Activated CD4-positive, alpha-beta T cell treated with anti-CD3 and anti-CD28 coated beads, Interleukin-2, amount 10 ng/mL, durations not matched to agents 7 days and 5 days (primary cell): ENCODE measurements around the gene XBP1. TPM values are rescaled to one million over a fixed set of nuclear protein-coding genes. Genes with fewer than 3 reads are reported as not detected.
A peak's percentile ranks its signal among the peaks of the same experiment; 100 is the strongest.
"Not testable (repeated sequence)": the region's sequence is repeated elsewhere in the genome, so short reads cannot be mapped to it uniquely, and the experiment has no call there.

ENCODE experiments used
- CTCF ChIA-PET: fragments of 350-600 bp; sonication (Branson Sonifier 250); formaldehyde crosslinking; loops from one replicate; lab custom pipeline; 2021; ENCODE audit warnings: antibody characterized with exemption; lab: Charles Lee
- POLR2A ChIA-PET: fragments of 350-600 bp; sonication (Branson Sonifier 250); formaldehyde crosslinking; loops from one replicate; lab custom pipeline; 2021; ENCODE audit warnings: antibody characterized with exemption; lab: Charles Lee
- DNase-seq: peaks from one replicate; pipeline ENCODE4 v3.0.0-alpha.2; 2020
- H3K27ac Mint-ChIP-seq: one replicate; pipeline ENCODE4 v1.8.0; 2021; ENCODE audit warnings: mild to moderate bottlenecking, moderate library complexity, mixed read lengths
- H3K27me3 Mint-ChIP-seq: one replicate; pipeline ENCODE4 v1.8.0; 2021; ENCODE audit warnings: mixed read lengths
- H3K36me3 Mint-ChIP-seq: one replicate; pipeline ENCODE4 v1.8.0; 2021; ENCODE audit warnings: low read depth, mixed read lengths
- H3K4me1 Mint-ChIP-seq: one replicate; pipeline ENCODE4 v1.8.0; 2021; ENCODE audit warnings: mixed read lengths
- H3K4me3 Mint-ChIP-seq: one replicate; pipeline ENCODE4 v1.8.0; 2021; ENCODE audit warnings: mild to moderate bottlenecking, moderate library complexity, mixed read lengths
- H3K9me3 Mint-ChIP-seq: one replicate; pipeline ENCODE4 v1.8.0; 2021; ENCODE audit warnings: mixed read lengths
- total RNA-seq, 2 experiments: library from RNA; stranded (reverse); gene quantifications; one replicate each; pipeline ENCODE4 v1.2.3, GENCODE V29; 2021

XBP1 gene
- total RNA-seq = 100 to 1,000 TPM; 159 to 184 TPM

DNA sequence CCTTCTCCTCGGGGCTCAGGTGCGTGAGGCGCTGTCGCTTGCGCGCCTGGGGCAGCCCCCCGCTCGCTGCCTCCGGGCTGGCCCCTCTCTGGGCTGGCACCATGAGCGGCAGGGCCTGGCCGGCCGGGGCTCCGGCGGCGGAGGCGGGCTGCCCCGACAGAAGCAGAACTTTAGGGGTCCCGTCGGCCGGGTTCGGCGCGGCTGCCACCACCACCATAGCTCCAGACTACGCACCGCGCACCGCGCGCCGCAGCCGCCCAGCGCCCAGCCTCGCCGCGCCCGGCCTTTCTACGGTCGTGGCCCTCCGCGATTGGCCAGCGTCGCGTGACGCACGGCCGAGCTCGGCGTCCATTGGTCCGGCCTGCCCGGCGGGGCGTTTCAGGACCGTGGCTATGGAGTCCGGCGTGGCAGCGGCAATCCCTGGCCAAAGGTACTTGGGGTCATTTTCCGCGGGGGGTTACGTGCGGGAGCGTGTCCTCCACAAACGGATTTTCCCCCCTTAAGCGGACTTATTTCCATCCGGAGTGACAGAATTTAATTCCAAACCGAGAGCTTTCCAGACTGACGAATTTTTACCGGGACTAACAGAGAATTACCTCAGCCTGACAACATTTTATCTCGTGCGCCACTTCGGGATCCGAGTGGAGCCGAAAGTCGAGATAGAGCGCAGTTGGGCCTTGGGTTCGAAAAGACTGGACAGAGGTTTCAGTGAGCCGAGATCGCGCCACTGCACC lies at the start of gene XBP1:
TSS of gene XBP1 (minus strand) at position 262 of the 734 bp plus-strand sequence.
- no peaks in the 10 kb centered on the region for H3K9me3 Mint-ChIP-seq
- no peaks in the 10 kb centered on the region for H3K27me3 Mint-ChIP-seq
- H3K4me1 Mint-ChIP-seq = peaks cover 51% of the 10 kb centered on the region
- POLR2A ChIA-PET = interaction anchor here (0.6 to 3.4 kb wide), 6 partner anchors 11 to 458 kb away, joined by 3 to 28 read pairs (median 4); partner anchors contain the start of genes CHEK2 and HSCB
- DNase-seq = peak; percentile 90
- peak within 1 kb of the TSS; percentile 95 for H3K4me3 Mint-ChIP-seq
- H3K36me3 Mint-ChIP-seq = peaks cover 60% of the 10 kb centered on the region
- peak within 1 kb of the TSS; percentile 100 for H3K27ac Mint-ChIP-seq
- CTCF ChIA-PET = interaction anchor here (0.5 to 6.8 kb wide), 9 partner anchors 8 to 856 kb away, joined by 3 to 52 read pairs (median 5); partner anchors contain the start of gene CCDC117

DNA sequence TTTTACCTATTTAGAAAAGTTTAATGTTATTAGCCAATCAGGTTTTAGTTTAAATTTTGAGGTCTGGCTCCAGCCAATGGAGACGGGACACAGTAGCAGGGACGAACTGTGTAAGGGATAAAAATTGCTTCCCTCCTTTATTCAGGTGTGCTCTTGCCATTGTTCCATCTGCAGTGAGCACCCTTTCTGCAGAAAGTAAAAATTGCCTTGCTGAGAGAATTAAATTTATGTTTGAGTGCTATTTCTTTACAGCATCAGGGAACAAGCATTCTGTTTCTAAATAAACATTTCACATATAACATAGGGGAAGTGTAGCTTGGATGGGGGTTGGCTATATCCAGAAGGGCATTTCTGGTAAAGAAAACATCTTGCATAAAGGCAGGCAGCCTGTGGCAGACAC lies 46.6 kb upstream of the XBP1 start:
- Mint-ChIP-seq H3K27me3 (peaks cover 4% of the 10 kb centered on the region), H3K27ac (no peak overlapping the region)

GRCh38 chr22:28844277-28844676 lies 43.9 kb upstream of the XBP1 start:
- DNase-seq, CTCF ChIA-PET, H3K27me3 Mint-ChIP-seq, POLR2A ChIA-PET, H3K4me1 Mint-ChIP-seq, H3K36me3 Mint-ChIP-seq, H3K4me3 Mint-ChIP-seq, H3K27ac Mint-ChIP-seq: not testable (repeated sequence)
- peaks cover 11% of the 10 kb centered on the region for H3K9me3 Mint-ChIP-seq

More for the DNA sequence above, 46.6 kb upstream of the XBP1 start:
- Mint-ChIP-seq H3K9me3 (peaks cover 11% of the 10 kb centered on the region), H3K4me1 (no peaks in the 10 kb centered on the region), H3K36me3 (peaks cover 5% of the 10 kb centered on the region), H3K4me3 (no peak overlapping the region)
- CTCF ChIA-PET = interaction anchor here (1.2 kb wide), 1 partner anchor 20 kb away, joined by 3 read pairs; no protein-coding TSS in a partner anchor
- no peak for DNase-seq
- POLR2A ChIA-PET = no interaction called here

GRCh38 chr22:28843633-28844032 lies 43.3 kb upstream of the XBP1 start:
- Mint-ChIP-seq H3K27me3 (peaks cover 4% of the 10 kb centered on the region), H3K4me1 (no peaks in the 10 kb centered on the region), H3K9me3 (peaks cover 11% of the 10 kb centered on the region), H3K4me3 (no peak overlapping the region), H3K36me3 (peaks cover 5% of the 10 kb centered on the region), H3K27ac (no peak overlapping the region)
- DNase-seq = no peak
- CTCF ChIA-PET = no interaction called here
- POLR2A ChIA-PET = no interaction called here

GRCh38 chr22:28841111-28841510 lies 40.7 kb upstream of the XBP1 start:
- Mint-ChIP-seq H3K4me3 (no peak overlapping the region), H3K27me3 (peaks cover 4% of the 10 kb centered on the region), H3K9me3 (no peaks in the 10 kb centered on the region), H3K36me3 (no peaks in the 10 kb centered on the region), H3K4me1 (no peaks in the 10 kb centered on the region), H3K27ac (no peak overlapping the region)
- no peak for DNase-seq
- ChIA-PET POLR2A (no interaction called here), CTCF (interaction anchor here (0.7 to 0.9 kb wide), 2 partner anchors 9 to 31 kb away, joined by 3 read pairs; no protein-coding TSS in a partner anchor)

DNA sequence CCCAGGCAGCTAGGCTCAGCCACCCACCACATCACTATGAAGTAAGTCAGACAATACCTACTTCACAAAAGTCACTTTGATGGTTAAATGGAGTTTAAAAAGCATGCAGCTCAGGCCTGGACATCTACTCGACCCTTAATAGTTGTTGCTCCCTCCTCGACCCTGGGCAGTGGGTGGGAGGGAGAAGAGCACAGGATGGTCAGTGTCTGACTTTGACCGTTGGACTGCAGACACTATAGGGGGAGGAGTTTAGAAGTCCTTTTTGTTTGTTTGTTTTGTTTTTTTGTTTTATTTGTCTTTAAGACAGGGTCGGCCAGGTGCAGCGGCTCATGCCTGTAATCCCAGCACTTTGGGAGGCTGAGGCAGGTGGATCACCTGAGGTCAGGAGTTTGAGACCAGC lies 38.6 kb upstream of the XBP1 start:
- DNase-seq = no peak
- Mint-ChIP-seq H3K27ac (no peak overlapping the region), H3K4me3 (no peak overlapping the region), H3K9me3 (no peaks in the 10 kb centered on the region), H3K4me1 (no peaks in the 10 kb centered on the region), H3K36me3 (peaks cover under 1% of the 10 kb centered on the region), H3K27me3 (peaks cover 4% of the 10 kb centered on the region)
- ChIA-PET POLR2A (no interaction called here), CTCF (interaction anchor here (0.7 to 1.5 kb wide), 3 partner anchors 10 to 44 kb away, joined by 3 to 4 read pairs (median 3); no protein-coding TSS in a partner anchor)

DNA sequence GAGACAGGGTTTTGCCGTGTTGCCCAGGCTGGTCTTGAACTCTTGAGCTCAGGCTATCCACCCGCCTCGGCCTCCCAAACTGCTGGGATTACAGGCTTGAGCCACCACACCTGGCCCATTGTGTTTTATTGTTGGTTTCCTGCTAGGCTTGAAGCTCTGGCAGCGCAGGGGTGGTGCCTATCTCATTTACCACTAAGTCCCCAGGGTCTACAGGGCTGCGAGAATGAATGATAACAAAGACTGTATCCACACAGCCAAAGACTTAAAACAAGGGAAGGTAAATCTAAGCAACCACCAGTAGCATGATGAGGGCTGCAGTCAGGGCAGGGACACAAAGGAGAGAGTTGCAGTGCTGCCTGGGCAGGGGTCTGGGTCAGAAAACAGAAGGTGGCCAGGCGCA lies 37.3 kb upstream of the XBP1 start:
- Mint-ChIP-seq H3K27ac (no peak overlapping the region), H3K36me3 (peaks cover 6% of the 10 kb centered on the region), H3K9me3 (no peaks in the 10 kb centered on the region), H3K4me1 (peaks cover 11% of the 10 kb centered on the region), H3K27me3 (no peaks in the 10 kb centered on the region), H3K4me3 (no peak overlapping the region)
- ChIA-PET CTCF (interaction anchor here (1.5 kb wide), 1 partner anchor 9 kb away, joined by 4 read pairs; no protein-coding TSS in a partner anchor), POLR2A (no interaction called here)
- no peak for DNase-seq

GRCh38 chr22:28835630-28836189 lies 35.3 kb upstream of the XBP1 start:
- POLR2A ChIA-PET = no interaction called here

GRCh38 chr22:28833276-28833923 lies 33.0 kb upstream of the XBP1 start:
- Mint-ChIP-seq H3K4me1 (peaks cover 26% of the 10 kb centered on the region), H3K9me3 (no peaks in the 10 kb centered on the region), H3K27me3 (no peaks in the 10 kb centered on the region), H3K4me3 (no peak overlapping the region), H3K36me3 (peaks cover 13% of the 10 kb centered on the region), H3K27ac (no peak overlapping the region)
- ChIA-PET CTCF (interaction anchor here (0.6 kb wide), 1 partner anchor 182 kb away, joined by 3 read pairs; no protein-coding TSS in a partner anchor), POLR2A (no interaction called here)
- DNase-seq = no peak

More at GRCh38 chr22:28835630-28836189, 35.3 kb upstream of the XBP1 start:
- DNase-seq = no peak
- no peaks in the 10 kb centered on the region for H3K27me3 Mint-ChIP-seq
- peaks cover 14% of the 10 kb centered on the region for H3K4me1 Mint-ChIP-seq
- CTCF ChIA-PET = interaction anchor here (1.0 to 1.3 kb wide), 2 partner anchors 9 to 20 kb away, joined by 3 to 4 read pairs; no protein-coding TSS in a partner anchor
- H3K27ac Mint-ChIP-seq = no peak overlapping the region
- no peaks in the 10 kb centered on the region for H3K9me3 Mint-ChIP-seq
- peaks cover 12% of the 10 kb centered on the region for H3K36me3 Mint-ChIP-seq
- H3K4me3 Mint-ChIP-seq = no peak overlapping the region

- Mint-ChIP-seq H3K4me1 (peaks cover 29% of the 10 kb centered on the region), H3K9me3 (no peaks in the 10 kb centered on the region), H3K36me3 (peaks cover 16% of the 10 kb centered on the region), H3K27me3 (no peaks in the 10 kb centered on the region), H3K4me3 (no peak overlapping the region), H3K27ac (no peak overlapping the region)
- POLR2A ChIA-PET = no interaction called here
- DNase-seq = no peak
- CTCF ChIA-PET = interaction anchor here (0.6 kb wide), 2 partner anchors 183 to 1972 kb away, joined by 3 to 4 read pairs; no protein-coding TSS in a partner anchor
Measured at GRCh38 chr22:28832731-28833130, 32.4 kb upstream of the XBP1 start.

DNA sequence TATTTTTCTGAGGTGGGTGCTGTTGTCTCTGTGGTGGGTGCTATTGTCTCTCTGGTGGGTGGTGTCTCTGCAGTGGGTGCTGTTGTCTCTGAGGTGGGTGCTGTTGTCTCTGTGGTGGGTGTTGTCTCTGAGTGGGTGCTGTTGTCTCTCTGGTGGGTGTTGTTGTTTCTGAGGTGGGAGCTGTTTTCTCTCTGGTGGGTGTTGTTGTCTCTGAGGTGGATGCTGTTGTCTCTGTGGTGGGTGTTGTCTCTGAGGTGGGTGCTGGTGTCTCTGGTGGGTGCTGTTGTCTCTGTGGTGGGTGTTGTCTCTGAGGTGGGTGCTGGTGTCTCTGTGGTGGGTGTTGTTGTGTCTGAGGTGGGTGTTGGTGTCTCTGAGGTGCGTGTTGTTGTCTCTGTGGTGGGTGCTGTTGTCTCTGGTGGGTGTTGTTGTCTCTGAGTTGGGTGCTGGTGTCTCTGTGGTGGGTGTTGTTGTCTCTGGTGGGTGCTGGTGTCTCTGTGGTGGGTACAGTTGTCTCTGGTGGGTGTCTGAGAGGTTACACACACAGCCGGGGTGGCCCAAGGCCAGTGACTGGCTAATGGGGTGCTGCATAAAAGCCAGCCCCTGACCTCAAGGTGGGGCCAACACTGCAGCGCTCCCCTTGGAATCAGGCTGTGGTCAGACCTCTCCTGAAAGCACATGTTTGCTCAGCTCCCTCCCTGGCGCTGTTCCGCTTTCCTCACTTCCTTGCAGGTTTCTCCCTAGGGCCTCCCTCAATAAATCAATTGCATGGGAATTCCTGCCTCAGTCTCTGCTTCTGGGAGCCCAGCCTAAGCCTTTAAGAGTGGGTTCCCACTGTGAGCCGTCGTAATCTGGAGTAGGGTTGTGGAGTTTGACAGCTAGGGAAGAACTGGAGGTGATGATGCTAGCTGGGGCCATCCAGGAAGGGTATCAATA lies 31.0 kb upstream of the XBP1 start:
- DNase-seq = no peak
- CTCF ChIA-PET = interaction anchor here (0.9 to 3.7 kb wide), 4 partner anchors 10 to 55 kb away, joined by 3 to 18 read pairs (median 3); no protein-coding TSS in a partner anchor
- Mint-ChIP-seq H3K27me3 (no peaks in the 10 kb centered on the region), H3K4me1 (peaks cover 37% of the 10 kb centered on the region), H3K4me3 (no peak overlapping the region), H3K9me3 (no peaks in the 10 kb centered on the region), H3K36me3 (peaks cover 26% of the 10 kb centered on the region), H3K27ac (no peak overlapping the region)
- POLR2A ChIA-PET = no interaction called here

DNA sequence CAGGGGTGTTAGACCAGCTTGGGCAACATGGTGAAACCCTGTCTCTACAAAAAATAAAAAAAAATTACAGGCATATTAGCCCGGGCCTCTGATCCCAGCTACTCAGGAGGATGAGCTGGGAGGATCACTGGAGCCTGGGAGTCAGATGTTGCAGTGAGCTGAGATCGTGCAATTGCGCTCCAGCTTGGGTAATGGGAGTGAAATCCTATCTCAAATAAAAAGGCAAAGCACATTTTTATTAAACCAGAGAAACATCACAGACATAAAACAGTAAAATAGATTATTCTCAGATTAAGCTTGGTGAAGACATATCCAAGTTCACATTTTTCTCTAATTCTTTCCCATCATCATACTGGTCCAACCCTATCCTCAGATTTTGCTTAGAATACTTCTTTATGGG lies 30.1 kb upstream of the XBP1 start:
- no peak overlapping the region for H3K4me3 Mint-ChIP-seq
- H3K9me3 Mint-ChIP-seq = no peaks in the 10 kb centered on the region
- POLR2A ChIA-PET = no interaction called here
- no peaks in the 10 kb centered on the region for H3K27me3 Mint-ChIP-seq
- H3K27ac Mint-ChIP-seq = no peak overlapping the region
- CTCF ChIA-PET = interaction anchor here (0.7 to 3.7 kb wide), 5 partner anchors 11 to 231 kb away, joined by 3 to 18 read pairs (median 6); no protein-coding TSS in a partner anchor
- H3K36me3 Mint-ChIP-seq = peaks cover 32% of the 10 kb centered on the region
- no peak for DNase-seq
- peaks cover 42% of the 10 kb centered on the region for H3K4me1 Mint-ChIP-seq
